ENCODE results near the gene TMEM183A. TPM values are rescaled to one million over a fixed set of nuclear protein-coding genes. Genes with fewer than 3 reads are reported as not detected.

Gene TMEM183A
- total and polyA plus RNA-seq, 10 of the 15 experiments (the other 5 are each of a cell fraction or from before 2014, with no cell fraction given): 12.3 to 103 (median 66.3) TPM

- DNase-seq (ENCODE audit: low read depth, low spot score) (no peak), ATAC-seq (no peak), FAIRE-seq (no peak)
- SMC1A ChIA-PET (ENCODE audit: uncharacterized antibody, unreplicated experiment): interaction anchor here (0.9 to 3.5 kb wide), 12 partner anchors 10 to 229 kb away, joined by 3 to 41 read pairs (median 4); partner anchors contain the start of genes MYBPH and TMEM183A
- Histone ChIP-seq H3K79me2 (ENCODE audit: control insufficient read depth, insufficient read depth, low read length) (no peaks in the 10 kb centered on the region), H3K9me3 (replicated peaks; ENCODE audit: control insufficient read depth, insufficient read depth, low read length) (no peaks in the 10 kb centered on the region), H3K36me3 (ENCODE audit: control insufficient read depth in 2 of 2, insufficient read depth in 2 of 2, low read length in 1 of 2) (no peaks in the 10 kb centered on the region; a peak in 1 of 4 replicates), H4K20me1 (ENCODE audit: control insufficient read depth, insufficient read depth) (peaks cover 6% of the 10 kb centered on the region), H3K4me1 (ENCODE audit: control insufficient read depth, insufficient read depth, low read length) (peaks cover 11% of the 10 kb centered on the region), H3K4me2 (ENCODE audit: control insufficient read depth, insufficient read depth) (no peak overlapping the region), H3K27me3 (replicated peaks in 1 of 2; ENCODE audit: control insufficient read depth in 2 of 2, insufficient read depth in 2 of 2, low read length in 1 of 2) (no peaks in the 10 kb centered on the region), H3K4me3 (no peak overlapping the region), H2AFZ (ENCODE audit: control insufficient read depth, low read depth, low read length) (no peak overlapping the region), H3K27ac (ENCODE audit: control insufficient read depth, insufficient read depth) (no peak overlapping the region), H3K9ac (ENCODE audit: control insufficient read depth, insufficient read depth, low read length) (no peak overlapping the region)
- RAD21 ChIA-PET (ENCODE audit: unreplicated experiment): interaction anchor here (0.8 to 3.7 kb wide), 10 partner anchors 12 to 228 kb away, joined by 3 to 46 read pairs (median 8); no protein-coding TSS in a partner anchor
- no peak for TF ChIP-seq BHLHE40 (IDR thresholded peaks at IDR 0.05; ENCODE audit: borderline replicate concordance in 1 of 2, low read depth in 2 of 2, low read length in 1 of 2)
- TF ChIP-seq CREB1 (IDR thresholded peaks at IDR 0.05; ENCODE audit: low read depth): no peak
- no peak for TF ChIP-seq JUNB (IDR thresholded peaks at IDR 0.05)
- TF ChIP-seq IKZF2 (IDR thresholded peaks at IDR 0.05): no peak
- TF ChIP-seq SREBF1 (IDR thresholded peaks at IDR 0.05; ENCODE audit: low read length): no peak
- TF ChIP-seq MEF2A (IDR thresholded peaks at IDR 0.05; ENCODE audit: insufficient read depth, low read depth, low read length): 0 out of 2 replicates have a peak, but pooled peaks have one; percentile 30
- TF ChIP-seq SMAD1 (IDR thresholded peaks at IDR 0.05; ENCODE audit: low read depth, partially characterized antibody): no peak
- intact Hi-C loops (cut with micrococcal nuclease; ENCODE audit: unreplicated experiment): no loop called here
- CTCF ChIA-PET: interaction anchor here (0.9 to 9.7 kb wide), 25 partner anchors 11 to 440 kb away, joined by 3 to 127 read pairs (median 5); partner anchors contain the start of gene MYBPH
- in situ Hi-C loops (cut with MboI): no loop called here
- no TSS peak for BruUV-seq (replicated peaks)
- WGBS (ENCODE audit: insufficient coverage, insufficient replicate concordance, low lambda C conversion rate, missing lambda C conversion rate): 16% methylated on average over 5 of the region's 5 CpGs
- POLR2A ChIA-PET: no interaction called here
These were observed 33.5 kb downstream of the TMEM183A start for GRCh38 chr1:203040513-203041275.

All from GM12878 (cell line).